DND-41 (cell line): ENCODE measurements around the gene CLRN3.

Experiments used
- EZH2 ChIP-seq: IDR thresholded peaks from 3 replicates; pipeline ENCODE4 v1.6.1; 2012; ENCODE audit warnings: borderline replicate concordance, low read depth, mild to moderate bottlenecking, moderate library complexity, low read length, inconsistent platforms; ENCODE audit not compliant: severe bottlenecking
- TF ChIP-seq, protein P1 (sequence below): IDR thresholded peaks from 2 replicates; pipeline ENCODE4 v1.5.1; 2012; ENCODE audit warnings: borderline replicate concordance, low read length, moderate library complexity, mild to moderate bottlenecking; ENCODE audit not compliant: poor library complexity, severe bottlenecking; ENCODE audit errors: extremely low read depth

DNA sequence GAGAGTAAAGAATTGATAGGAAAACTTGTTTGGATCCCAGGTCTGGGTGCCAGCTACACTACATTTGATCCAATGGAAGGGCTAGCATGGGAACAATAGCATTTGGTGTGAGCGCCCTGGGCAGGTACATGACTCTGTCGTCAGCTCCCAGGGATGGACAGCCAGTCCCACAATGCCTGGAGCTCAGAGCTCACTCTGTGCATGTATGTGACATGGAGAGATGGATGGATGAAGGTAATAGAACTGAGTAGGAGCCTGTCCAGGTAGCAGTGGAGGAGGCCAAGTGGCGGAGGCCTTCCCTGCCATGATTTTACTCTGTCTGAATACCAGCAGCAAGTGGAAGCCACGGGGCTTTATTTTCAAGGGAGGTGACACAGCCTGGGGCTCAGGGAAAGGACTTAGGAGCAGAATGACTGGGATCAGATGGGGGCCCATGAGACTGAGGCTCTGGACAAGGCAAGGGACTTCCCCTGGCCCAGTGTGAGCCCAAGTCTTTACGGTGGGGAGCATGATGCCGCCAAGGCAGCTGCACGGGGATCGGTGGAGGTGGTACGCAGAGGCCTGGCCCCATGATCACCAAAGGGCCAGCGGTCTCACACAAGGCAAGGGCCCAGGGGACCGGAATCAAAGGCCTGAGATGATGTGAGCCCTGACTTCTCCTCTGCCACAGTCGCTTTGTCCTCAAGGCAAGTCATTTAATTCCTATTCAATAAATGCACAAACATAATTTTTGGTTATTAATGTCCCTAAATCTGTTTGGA lies 20.0 kb upstream of the CLRN3 start:
- TF ChIP-seq, protein P1, sequence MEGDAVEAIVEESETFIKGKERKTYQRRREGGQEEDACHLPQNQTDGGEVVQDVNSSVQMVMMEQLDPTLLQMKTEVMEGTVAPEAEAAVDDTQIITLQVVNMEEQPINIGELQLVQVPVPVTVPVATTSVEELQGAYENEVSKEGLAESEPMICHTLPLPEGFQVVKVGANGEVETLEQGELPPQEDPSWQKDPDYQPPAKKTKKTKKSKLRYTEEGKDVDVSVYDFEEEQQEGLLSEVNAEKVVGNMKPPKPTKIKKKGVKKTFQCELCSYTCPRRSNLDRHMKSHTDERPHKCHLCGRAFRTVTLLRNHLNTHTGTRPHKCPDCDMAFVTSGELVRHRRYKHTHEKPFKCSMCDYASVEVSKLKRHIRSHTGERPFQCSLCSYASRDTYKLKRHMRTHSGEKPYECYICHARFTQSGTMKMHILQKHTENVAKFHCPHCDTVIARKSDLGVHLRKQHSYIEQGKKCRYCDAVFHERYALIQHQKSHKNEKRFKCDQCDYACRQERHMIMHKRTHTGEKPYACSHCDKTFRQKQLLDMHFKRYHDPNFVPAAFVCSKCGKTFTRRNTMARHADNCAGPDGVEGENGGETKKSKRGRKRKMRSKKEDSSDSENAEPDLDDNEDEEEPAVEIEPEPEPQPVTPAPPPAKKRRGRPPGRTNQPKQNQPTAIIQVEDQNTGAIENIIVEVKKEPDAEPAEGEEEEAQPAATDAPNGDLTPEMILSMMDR, result no peak
- no peak for TF ChIP-seq EZH2
